T1000 (cell line): Measurements from ENCODE around the gene ACAD10.
"Not testable (repeated sequence)": the region's sequence is repeated elsewhere in the genome, so short reads cannot be mapped to it uniquely, and the experiment has no call there.

ENCODE experiments used
- DNase-seq: peaks from one replicate; lab custom pipeline; 2025; ENCODE audit warnings: mixed read lengths; lab: John Stamatoyannopoulos, UW

Gene ACAD10

DNA sequence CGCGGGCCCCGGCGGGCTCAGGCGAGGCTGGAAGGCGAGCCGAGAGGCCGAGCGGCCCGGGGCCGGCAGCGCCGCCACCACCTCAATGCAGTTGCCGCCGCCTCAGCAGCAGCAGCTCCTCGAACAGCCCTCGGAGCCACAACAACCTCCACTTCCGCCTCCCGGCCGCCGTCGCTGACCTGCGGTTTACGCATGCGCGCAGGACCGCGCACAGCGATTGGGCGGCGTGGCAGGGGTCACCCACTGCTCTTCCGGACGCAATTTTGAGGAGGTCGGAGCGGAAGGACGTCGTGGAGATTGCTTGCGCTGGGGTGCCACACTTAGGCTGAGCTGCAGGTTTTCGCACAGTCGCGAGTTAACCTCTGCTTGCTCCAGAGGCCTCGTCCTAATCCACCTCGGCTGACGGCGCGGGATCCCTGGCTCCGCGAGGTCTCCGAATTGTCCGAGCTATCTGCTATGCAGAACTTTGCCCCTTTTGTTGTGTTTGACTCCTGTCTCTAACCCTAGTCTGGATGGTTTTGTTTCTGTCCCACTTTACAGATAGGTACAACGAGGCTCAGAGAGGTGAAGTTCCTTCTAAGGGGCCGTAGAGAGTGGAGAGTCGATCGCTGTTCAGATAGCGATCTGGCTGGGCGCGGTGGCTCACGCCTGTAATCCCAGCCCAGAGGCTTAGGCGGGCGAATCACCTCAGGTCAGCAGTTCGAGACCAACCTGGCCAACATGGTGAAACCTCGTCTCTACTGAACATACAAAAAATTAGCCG, at the start of gene ACAD10, which contains the start of gene BRAP:
Gene ACAD10 (plus strand): TSS at position 243 of the 763 bp plus-strand sequence. CDS start 6,657 bp downstream, outside the sequence.
Gene BRAP (minus strand): TSS at position 146 of the 763 bp plus-strand sequence. CDS start 164 bp downstream, outside the sequence.
- peak; percentile 86 for DNase-seq

- no peak for DNase-seq
Measured at GRCh38 chr12:111636209-111636945, 49.5 kb upstream of the ACAD10 start.

- DNase-seq: no peak
Measured at GRCh38 chr12:111638556-111638955, 47.3 kb upstream of the ACAD10 start.

DNA sequence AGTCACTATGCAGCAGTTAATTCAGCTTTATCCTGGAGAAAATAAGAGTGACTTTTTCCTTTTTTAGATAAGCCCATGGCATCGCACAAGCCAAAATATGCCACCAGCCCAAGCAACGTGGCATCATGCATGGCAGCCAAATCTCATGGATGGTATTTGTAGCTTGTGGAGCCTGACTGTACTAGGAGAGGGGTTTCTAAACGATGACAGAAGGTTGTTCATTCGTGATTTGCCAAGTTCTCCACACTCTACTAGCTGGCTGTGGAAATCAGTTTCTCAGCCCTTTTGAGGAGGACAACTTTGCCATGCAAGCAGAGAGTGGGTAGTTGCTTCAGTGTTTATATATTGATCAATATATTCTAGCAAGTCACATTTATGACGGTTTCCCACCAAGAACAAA, 45.3 kb upstream of the ACAD10 start:
- DNase-seq: no peak

DNA sequence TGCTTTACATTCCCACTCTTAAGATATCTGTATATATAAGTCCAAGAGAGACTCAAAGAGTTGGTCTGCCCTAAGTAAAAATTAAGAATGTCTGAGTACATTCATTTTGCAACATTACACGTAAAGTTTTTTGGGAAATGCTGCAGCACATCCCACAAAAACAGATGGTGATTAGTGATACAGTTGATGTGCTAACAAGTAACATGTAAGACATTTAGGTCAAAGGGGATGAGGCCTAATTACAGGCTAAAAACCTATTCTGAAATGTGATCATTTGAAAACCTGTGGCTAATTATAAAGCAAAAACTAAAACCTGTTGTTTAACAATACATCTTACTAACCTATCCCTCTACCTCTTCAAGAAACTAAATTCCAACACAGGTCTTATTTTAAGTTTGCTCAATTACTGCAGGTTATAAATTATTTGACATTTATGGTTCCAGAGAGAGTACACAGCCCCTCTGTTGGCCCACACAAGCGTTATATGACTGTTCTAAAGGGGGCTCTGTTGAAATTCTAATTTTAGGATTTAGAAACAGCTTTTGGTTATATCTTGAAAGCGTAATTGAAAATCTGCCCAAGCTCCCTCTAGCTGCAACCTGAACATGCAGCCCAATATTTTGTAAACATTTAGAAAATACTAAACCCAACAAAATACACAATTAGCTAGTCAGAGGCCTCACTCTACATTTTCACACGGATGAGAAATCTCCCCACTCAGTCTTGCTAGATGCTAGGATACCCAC, 43.0 kb upstream of the ACAD10 start:
- DNase-seq: no peak

DNA sequence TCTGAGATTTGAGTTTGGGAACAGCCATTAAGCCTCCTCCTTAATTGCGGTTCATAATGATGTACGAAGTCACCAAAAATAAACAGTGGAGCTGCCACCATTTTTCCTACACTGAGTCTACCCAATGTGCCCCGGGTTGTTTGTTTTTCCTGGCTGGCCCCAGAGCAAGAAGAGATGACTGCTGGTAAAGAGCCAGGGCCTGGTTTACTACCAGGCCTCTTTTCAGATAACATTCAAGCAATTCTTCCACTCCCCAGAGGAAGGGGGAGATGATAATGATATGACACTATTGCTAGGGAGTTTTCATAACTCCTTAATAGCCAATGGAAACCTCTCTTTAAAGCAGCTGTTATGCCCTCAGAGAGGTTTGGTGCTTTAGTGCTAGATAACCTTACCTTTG, 42.4 kb upstream of the ACAD10 start:
- DNase-seq: no peak

DNA sequence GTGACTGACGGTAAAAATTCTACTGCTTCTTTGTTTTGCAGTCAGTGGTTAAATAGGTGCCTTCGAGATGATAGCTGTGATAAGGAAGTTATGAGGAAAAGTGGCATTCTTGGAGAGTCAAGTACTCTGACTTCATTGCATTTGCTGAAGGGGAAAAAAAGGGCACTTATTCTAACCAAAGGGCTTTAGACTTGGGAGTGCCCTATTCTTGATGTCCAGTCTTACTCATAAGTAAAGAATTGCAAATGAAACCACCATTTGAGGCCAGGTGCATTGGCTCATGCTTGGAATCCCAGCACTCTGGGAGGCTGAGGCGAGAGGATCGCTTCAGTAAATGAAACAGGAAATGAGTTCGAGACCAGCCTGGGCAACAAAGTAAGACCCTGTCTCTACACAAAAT, 40.4 kb upstream of the ACAD10 start:
- DNase-seq: no peak

GRCh38 chr12:111650912-111651311, 34.9 kb upstream of the ACAD10 start:
- DNase-seq: no peak

GRCh38 chr12:111652530-111652929, 33.3 kb upstream of the ACAD10 start:
- not testable (repeated sequence) for DNase-seq

- DNase-seq: no peak
Measured at GRCh38 chr12:111653596-111653995, 32.3 kb upstream of the ACAD10 start.

DNA sequence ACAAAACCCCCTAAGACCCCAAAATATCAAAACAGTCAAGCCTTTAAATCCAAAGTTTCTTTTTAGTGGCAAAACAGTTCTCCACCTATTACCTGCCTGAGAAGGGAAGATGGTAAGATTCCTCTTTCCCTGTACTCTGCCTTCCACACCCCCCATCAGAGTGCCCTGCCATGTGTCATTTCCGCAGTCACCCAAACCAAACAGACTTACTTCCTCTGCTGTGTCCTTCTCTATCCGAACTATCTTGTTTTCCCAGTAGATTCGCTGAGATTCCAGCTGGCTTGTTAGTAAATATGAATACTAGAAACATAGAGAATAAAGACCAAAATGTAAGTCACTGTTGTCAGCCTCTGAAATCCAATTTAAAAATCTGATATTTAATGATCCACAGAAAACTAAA, 30.5 kb upstream of the ACAD10 start:
- no peak for DNase-seq

DNA sequence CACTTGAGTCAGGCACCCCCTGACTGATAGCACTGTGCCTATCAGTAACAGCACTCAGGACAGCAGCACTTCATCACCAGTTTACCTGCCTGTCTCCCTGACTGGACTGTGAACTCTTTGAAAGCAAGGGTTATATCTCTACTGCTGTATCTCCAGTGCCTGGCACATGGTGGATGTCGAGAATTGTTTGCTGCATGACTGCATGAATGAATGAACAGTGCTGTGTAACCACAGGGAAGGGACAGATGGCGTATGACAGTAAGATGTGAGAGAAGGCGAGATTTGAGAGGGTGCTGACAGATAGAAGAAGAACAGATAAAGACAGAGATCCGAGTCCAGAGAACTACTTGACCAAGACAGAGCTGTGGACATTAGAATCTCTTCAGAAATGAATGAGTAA, 29.8 kb upstream of the ACAD10 start:
- DNase-seq: no peak

- no peak for DNase-seq
Measured at GRCh38 chr12:111664499-111664898, 21.4 kb upstream of the ACAD10 start.

- no peak for DNase-seq
Measured at GRCh38 chr12:111664961-111665865, 20.6 kb upstream of the ACAD10 start.

DNA sequence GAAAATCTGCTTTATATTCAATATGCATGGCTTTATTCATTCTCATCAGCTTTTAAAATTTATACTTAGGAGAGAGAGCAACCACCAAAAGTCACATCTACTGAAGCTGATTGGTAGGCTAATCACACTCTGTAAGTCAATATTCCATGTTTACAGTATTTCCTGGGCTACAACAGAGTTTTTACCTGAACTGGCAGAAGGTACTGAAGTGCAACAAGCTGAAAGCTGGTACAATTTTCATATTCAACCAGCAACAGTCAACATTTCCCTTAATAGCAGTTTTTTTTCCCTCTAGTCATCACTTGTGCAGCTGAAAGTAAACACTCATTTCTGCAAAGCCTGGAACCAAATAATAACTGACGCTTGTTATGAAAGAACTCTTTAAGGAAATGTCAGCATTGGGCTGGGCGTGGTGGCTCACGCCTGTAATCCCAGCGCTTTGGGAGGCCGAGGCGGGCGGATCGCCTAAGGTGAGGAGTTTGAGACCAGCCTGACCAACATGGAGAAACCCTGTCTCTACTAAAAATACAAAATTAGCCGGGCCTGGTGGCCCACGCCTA, 13.0 kb upstream of the ACAD10 start:
- DNase-seq: no peak

DNA sequence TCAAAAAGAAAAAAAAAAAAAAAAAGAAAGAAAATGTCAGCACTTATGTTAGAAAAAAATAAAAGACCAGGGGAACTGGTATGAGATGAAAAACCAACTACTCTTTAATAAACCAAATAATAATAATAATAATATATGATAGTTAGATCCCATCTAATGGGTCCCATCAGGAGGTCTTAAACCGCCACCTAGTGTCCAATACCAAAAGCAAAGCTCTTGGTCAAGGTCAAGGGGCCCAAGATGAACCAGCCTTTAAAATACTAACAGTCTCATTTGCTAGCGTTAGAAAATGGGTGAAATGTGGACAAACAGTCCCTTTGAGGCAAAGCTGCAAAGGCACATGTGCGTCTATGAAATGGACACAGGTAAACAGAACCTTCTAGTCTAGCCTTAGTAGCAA, 12.3 kb upstream of the ACAD10 start:
- no peak for DNase-seq

- no peak for DNase-seq
Measured at GRCh38 chr12:111677186-111677585, 8.7 kb upstream of the ACAD10 start.

GRCh38 chr12:111684485-111685198, 1.2 kb upstream of the ACAD10 start:
- DNase-seq: not testable (repeated sequence)

- DNase-seq: no peak
Measured at GRCh38 chr12:111685322-111685810, 487 bp upstream of the ACAD10 start.

DNA sequence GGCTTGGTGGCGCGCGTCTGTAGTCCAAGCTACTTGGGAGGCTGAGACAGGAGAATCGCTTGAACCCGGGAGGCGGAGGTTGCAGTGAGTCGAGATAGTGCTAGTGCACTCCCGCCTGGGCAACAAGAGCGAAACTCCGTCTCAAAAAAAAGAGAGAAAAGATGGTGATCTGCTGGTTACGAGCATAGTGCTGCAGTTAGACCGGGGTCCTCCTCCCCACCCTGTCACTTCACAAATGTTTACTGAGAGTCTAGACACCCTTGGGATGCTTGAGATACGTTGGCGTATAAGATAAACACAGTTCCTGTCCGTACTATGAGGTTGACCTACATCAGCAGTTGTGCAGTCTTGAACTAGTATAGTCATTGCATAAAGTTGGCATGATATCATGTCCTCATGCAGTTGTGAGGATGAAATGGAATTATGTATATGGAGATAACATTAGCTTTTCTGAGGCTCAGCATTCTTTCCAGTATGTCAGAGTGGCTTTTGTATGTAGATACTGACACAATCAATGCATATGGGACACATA, 787 bp downstream of the ACAD10 start:
- no peak for DNase-seq
